ENCODE measurements around the gene MAML2. TPM values are rescaled to one million over a fixed set of nuclear protein-coding genes. Genes with fewer than 3 reads are reported as not detected.

MAML2 gene
- total RNA-seq, 2 experiments from 2014 or later = 0.15 to 1.0 TPM

DNA sequence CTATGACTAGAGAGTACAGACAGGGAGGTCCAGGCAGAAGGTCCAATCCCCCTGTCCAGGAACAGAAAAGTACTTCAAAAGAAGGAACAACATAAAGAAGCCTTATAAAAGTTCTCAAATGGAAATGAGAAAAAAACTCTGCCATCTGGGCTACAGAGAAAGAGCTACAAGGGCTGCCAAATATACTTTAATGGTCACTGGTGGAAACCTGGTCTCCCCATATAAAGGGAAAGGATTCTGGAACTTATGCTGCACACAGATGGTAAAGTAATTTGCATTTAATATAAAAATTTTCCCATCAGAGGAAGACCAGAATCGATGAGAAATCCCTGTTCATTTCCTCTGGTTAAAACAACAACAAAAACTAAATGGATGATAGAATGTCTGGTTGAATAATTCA, 299.7 kb downstream of the MAML2 start:
- no peaks in the 10 kb centered on the region for H3K36me3 ChIP-seq (ENCODE audit: insufficient read depth, low read length)
- BruUV-seq (replicated peaks) = no TSS peak
- no peaks in the 10 kb centered on the region for H3K79me2 ChIP-seq (ENCODE audit: insufficient read depth, low read depth, low read length)
- CTCF ChIA-PET (ENCODE audit: unreplicated experiment) = no interaction called here
- TF ChIP-seq, protein P1, sequence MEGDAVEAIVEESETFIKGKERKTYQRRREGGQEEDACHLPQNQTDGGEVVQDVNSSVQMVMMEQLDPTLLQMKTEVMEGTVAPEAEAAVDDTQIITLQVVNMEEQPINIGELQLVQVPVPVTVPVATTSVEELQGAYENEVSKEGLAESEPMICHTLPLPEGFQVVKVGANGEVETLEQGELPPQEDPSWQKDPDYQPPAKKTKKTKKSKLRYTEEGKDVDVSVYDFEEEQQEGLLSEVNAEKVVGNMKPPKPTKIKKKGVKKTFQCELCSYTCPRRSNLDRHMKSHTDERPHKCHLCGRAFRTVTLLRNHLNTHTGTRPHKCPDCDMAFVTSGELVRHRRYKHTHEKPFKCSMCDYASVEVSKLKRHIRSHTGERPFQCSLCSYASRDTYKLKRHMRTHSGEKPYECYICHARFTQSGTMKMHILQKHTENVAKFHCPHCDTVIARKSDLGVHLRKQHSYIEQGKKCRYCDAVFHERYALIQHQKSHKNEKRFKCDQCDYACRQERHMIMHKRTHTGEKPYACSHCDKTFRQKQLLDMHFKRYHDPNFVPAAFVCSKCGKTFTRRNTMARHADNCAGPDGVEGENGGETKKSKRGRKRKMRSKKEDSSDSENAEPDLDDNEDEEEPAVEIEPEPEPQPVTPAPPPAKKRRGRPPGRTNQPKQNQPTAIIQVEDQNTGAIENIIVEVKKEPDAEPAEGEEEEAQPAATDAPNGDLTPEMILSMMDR (conservative IDR thresholded peaks at IDR 0.05; ENCODE audit: low read length) = no peak
- TF ChIP-seq EZH2phosphoT487 (IDR thresholded peaks at IDR 0.05; ENCODE audit: borderline replicate concordance, low read depth, low read length) = no peak
- H2AFZ ChIP-seq (ENCODE audit: low read length) = no peak overlapping the region
- no peaks in the 10 kb centered on the region for H3K4me1 ChIP-seq (ENCODE audit: insufficient read depth, low read length, poor library complexity, severe bottlenecking)
- POLR2A ChIA-PET = interaction anchor here (0.6 kb wide), 2 partner anchors 200 to 531 kb away, joined by 3 read pairs; no protein-coding TSS in a partner anchor
- intact Hi-C loops (cut with micrococcal nuclease; ENCODE audit: unreplicated experiment) = no loop called here
- DNase-seq (ENCODE audit: low spot score) = no peak
- H3K9me2 ChIP-seq (ENCODE audit: insufficient read depth, low read length) = no peaks in the 10 kb centered on the region
- H4K20me1 ChIP-seq (ENCODE audit: insufficient read depth, low read length) = no peaks in the 10 kb centered on the region
- no peak overlapping the region for H3K4me3 ChIP-seq (ENCODE audit: low read depth, low read length, poor library complexity, severe bottlenecking)
- H3K4me2 ChIP-seq (ENCODE audit: low read length) = no peak overlapping the region
- no peak overlapping the region for H3K27ac ChIP-seq (ENCODE audit: low read depth, low read length, poor library complexity, severe bottlenecking)
- no peaks in the 10 kb centered on the region for H3K9me3 ChIP-seq (ENCODE audit: low read length)

GRCh38 chr11:96038046-96038445, 304.9 kb downstream of the MAML2 start:
- no TSS peak for BruUV-seq (replicated peaks)
- ChIA-PET POLR2A (no interaction called here), CTCF (ENCODE audit: unreplicated experiment) (no interaction called here)
- no peaks in the 10 kb centered on the region for H3K9me2 ChIP-seq (ENCODE audit: insufficient read depth, low read length)
- H4K20me1 ChIP-seq (ENCODE audit: insufficient read depth, low read length) = no peaks in the 10 kb centered on the region
- H3K79me2 ChIP-seq (ENCODE audit: insufficient read depth, low read depth, low read length) = no peaks in the 10 kb centered on the region
- H2AFZ ChIP-seq (ENCODE audit: low read length) = no peak overlapping the region
- no peaks in the 10 kb centered on the region for H3K36me3 ChIP-seq (ENCODE audit: insufficient read depth, low read length)
- intact Hi-C loops (cut with micrococcal nuclease; ENCODE audit: unreplicated experiment) = no loop called here
- no peak overlapping the region for H3K4me3 ChIP-seq (ENCODE audit: low read depth, low read length, poor library complexity, severe bottlenecking)
- no peaks in the 10 kb centered on the region for H3K4me1 ChIP-seq (ENCODE audit: insufficient read depth, low read length, poor library complexity, severe bottlenecking)
- H3K9me3 ChIP-seq (ENCODE audit: low read length) = no peaks in the 10 kb centered on the region
- H3K4me2 ChIP-seq (ENCODE audit: low read length) = no peak overlapping the region
- no peak for DNase-seq (ENCODE audit: low spot score)
- H3K27ac ChIP-seq (ENCODE audit: low read depth, low read length, poor library complexity, severe bottlenecking) = no peak overlapping the region
- TF ChIP-seq, protein P1 (conservative IDR thresholded peaks at IDR 0.05; ENCODE audit: low read length) = no peak
- TF ChIP-seq EZH2phosphoT487 (IDR thresholded peaks at IDR 0.05; ENCODE audit: borderline replicate concordance, low read depth, low read length) = no peak

DNA sequence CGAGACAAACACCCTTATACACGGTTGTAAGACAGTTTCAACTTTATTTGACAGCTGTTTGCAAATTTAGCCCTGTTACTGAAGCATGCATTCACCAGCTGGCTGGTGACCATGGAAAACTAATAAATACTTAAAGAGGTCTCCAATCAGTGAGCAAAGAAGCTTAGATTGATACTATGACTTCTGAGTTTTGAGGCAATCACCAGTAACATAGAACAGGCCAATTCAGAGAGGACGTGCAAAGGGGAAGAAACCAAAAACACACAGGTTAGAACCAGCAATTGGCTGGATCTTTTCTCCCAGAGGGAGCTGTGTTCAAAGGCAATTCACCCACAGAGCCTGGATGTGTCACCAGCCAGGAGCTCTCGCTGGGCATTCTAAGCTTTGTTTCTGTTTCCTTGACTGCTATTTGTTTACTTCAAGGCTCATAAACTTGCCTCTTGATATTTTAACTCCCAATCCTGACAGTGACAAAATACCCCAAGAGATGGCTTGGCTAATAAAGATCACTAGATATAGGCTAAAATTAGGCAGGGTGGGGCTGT, 305.5 kb downstream of the MAML2 start:
- H3K36me3 ChIP-seq (ENCODE audit: insufficient read depth, low read length) = no peaks in the 10 kb centered on the region
- no peak overlapping the region for H3K27ac ChIP-seq (ENCODE audit: low read depth, low read length, poor library complexity, severe bottlenecking)
- ChIA-PET POLR2A (no interaction called here), CTCF (ENCODE audit: unreplicated experiment) (no interaction called here)
- H3K4me2 ChIP-seq (ENCODE audit: low read length) = no peak overlapping the region
- no peaks in the 10 kb centered on the region for H3K9me2 ChIP-seq (ENCODE audit: insufficient read depth, low read length)
- no peaks in the 10 kb centered on the region for H4K20me1 ChIP-seq (ENCODE audit: insufficient read depth, low read length)
- no peak overlapping the region for H3K4me3 ChIP-seq (ENCODE audit: low read depth, low read length, poor library complexity, severe bottlenecking)
- H3K4me1 ChIP-seq (ENCODE audit: insufficient read depth, low read length, poor library complexity, severe bottlenecking) = no peaks in the 10 kb centered on the region
- intact Hi-C loops (cut with micrococcal nuclease; ENCODE audit: unreplicated experiment) = no loop called here
- no peak for DNase-seq (ENCODE audit: low spot score)
- no peaks in the 10 kb centered on the region for H3K79me2 ChIP-seq (ENCODE audit: insufficient read depth, low read depth, low read length)
- no TSS peak for BruUV-seq (replicated peaks)
- TF ChIP-seq, protein P1 (conservative IDR thresholded peaks at IDR 0.05; ENCODE audit: low read length) = no peak
- no peak for TF ChIP-seq EZH2phosphoT487 (IDR thresholded peaks at IDR 0.05; ENCODE audit: borderline replicate concordance, low read depth, low read length)
- no peaks in the 10 kb centered on the region for H3K9me3 ChIP-seq (ENCODE audit: low read length)
- no peak overlapping the region for H2AFZ ChIP-seq (ENCODE audit: low read length)
